Ecto neural progenitor cell (in vitro differentiated cells): Measurements from ENCODE around the gene AGTRAP.

Experiments
- DNase-seq: peaks from one replicate; pipeline ENCODE4 v3.0.0-alpha.2; 2018; ENCODE audit warnings: low spot score

AGTRAP gene

GRCh38 chr1:11736746-11737639 lies 1.1 kb downstream of the AGTRAP start:
- peak; percentile 42 for DNase-seq

DNA sequence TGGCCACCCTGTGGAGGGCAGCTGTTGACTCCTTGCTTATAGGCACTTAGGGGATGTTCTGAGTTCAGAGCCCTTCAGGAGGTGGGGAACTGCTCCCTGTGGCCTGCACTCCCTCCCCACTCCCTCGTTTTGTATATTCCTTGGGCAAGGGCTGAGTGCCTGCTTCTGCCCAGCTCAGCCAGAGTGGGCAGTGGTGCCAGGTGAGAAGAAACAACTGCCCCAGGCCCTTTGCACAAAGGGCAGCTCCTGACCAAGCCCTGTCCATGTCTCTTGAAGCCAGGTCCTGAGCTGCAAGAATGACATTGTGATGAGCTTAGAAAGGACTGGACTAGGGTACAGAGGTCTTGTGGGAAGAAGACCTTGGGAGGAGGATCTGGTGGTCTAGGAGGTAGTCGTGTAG lies 2.2 kb downstream of the AGTRAP start:
- peak; percentile 36 for DNase-seq

DNA sequence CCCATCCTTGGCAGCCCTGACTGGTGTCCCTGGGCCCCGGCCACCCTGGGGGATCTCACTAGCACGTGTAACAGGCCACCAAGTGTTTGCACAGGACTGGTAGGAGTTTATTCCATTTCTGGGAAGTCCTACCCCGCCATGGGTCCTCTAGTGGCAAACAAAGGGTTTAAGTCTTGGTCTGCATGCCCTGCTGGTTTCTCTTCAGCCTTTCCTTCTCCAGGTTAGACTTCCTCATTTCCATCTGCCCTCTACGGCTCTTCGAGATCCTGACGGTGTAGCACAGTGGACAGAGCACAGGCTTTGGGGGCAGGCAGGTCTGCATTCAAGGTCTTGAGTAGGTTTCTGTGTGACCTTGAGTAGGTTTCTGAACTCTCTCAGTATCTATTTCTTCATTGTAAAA lies 2.8 kb downstream of the AGTRAP start:
- no peak for DNase-seq

GRCh38 chr1:11740258-11741192 lies 4.6 kb downstream of the AGTRAP start:
- DNase-seq, result no peak

DNA sequence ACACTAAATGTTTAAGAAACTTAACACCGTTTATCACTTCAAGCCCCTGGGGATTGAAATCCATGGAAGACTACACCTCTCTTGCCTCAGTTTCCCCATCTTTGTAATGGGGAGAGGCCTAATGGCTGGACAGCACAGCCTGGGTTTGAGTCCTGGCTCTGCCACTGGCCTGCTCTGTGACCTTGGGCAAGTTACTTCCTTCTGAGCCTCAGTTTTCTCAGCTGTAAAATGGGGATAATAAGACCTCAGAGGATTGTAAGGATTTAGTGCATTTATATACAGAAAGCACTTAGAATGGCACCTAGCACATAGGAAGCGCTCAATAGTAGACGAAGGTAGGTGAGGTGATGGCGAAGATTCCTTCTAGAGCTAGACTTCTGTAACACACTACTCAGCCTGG lies 5.5 kb downstream of the AGTRAP start:
- DNase-seq, result no peak

- peak; percentile 42 for DNase-seq
Measured at GRCh38 chr1:11741919-11742558, 6.1 kb downstream of the AGTRAP start.

GRCh38 chr1:11744287-11744686 lies 8.4 kb downstream of the AGTRAP start:
- DNase-seq, result no peak

DNA sequence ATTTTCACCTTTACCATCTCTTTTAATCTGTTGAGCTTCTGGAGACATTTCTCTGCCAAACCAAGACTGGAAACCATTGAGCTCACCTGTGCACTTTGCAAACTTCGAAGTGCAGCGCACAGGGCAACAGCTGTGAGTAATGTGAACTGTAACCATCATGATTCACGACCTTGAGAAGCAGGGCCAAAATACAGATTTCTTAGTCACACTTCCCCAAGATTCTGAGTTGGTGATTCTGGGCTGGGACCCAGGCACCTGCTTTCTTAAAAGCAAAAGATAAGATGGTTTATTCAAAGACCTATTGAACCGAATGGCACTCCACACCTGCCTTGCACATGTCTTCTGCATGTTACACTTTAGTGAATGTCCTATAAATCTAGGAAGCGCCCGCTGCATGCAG lies 10.2 kb downstream of the AGTRAP start:
- DNase-seq, result no peak

GRCh38 chr1:11746795-11747487 lies 11.0 kb downstream of the AGTRAP start:
- no peak for DNase-seq

DNA sequence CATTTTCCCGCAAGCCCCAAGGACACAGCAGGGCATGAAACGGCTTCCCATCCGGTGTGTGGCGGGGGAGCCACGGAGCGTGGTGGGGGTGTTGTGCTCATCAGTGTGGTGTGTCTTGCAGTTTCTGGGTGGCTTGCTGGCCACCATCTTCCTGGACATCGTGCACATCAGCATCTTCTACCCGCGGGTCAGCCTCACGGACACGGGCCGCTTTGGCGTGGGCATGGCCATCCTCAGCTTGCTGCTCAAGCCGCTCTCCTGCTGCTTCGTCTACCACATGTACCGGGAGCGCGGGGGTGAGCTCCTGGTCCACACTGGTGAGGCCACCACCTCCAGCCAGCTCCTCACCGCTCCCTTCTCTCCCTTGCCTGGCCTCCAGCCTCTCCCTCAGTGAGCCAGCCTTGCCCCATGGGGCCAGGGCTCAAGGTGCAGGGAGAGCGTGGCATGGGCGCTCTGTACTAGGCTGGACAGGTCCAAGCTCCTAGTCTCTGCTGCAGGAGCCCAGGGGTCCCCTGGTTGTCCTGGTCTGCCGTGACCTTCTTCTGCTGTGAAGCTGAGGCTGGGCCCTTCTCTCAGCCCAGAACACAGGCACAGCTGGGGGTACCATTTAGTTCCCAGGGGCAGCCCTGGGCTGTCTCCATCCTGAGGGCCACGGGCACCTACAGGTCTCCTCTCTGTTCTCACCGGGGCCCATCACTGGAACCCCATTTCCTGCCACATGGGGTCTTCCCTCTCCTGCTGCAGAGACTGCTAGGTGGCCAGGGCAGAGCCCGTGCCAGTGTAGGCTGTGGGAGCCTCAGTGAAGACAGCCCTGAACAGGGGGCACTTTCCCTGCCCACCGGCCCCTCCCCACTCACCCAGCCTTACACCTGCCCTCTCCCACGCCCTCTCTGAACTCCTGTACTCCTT lies 12.6 kb downstream of the AGTRAP start:
- no peak for DNase-seq

- DNase-seq, result no peak
Measured at GRCh38 chr1:11749203-11749689, 13.3 kb downstream of the AGTRAP start.

GRCh38 chr1:11749996-11750395 lies 14.1 kb downstream of the AGTRAP start:
- no peak for DNase-seq

- no peak for DNase-seq
Measured at GRCh38 chr1:11751087-11751486, 15.2 kb downstream of the AGTRAP start.

- DNase-seq, result peak; percentile 58
Measured at GRCh38 chr1:11752359-11753088, 16.6 kb downstream of the AGTRAP start.

- no peak for DNase-seq
Measured at GRCh38 chr1:11753555-11754208, 17.7 kb downstream of the AGTRAP start.

DNA sequence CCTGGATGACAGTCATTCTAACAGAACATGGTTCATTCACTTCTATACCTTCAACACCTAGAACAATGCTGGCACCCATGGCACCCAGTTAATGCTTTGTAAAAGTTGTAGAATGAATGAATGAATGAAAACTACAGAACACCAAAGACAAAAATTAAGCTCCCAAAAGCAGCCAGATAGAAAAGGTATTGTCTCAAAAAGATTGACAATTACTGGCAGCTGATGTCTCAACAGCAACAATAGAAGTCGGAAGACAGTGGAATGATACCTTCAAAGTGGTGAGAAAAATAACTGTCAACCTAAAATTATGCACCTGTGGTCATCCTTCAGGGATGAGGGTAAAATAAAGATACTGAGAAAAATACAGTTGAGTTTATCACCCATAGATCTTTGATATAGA lies 21.1 kb downstream of the AGTRAP start:
- no peak for DNase-seq

DNA sequence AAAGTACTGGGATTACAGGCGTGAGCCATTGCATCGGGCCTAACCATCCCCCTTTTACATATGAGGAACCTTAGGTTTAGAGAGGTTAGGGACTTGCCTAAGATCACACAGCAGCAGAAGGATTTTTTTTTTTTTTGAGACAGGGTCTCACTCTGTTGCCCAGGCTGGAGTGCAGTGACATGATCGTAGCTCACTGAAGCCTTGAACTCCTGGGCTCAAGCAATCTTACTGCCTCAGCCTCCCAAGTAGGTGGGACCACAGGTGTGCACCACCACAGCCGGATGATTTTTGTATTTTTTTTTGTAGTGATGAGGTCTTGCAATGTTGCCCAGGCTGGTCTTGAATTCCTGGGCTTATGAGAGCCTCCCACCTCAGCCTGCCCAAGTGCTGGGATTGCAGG lies 23.9 kb downstream of the AGTRAP start:
- no peak for DNase-seq

GRCh38 chr1:11761285-11761684 lies 25.3 kb downstream of the AGTRAP start:
- no peak for DNase-seq

- no peak for DNase-seq
Measured at GRCh38 chr1:11761988-11762406, 26.1 kb downstream of the AGTRAP start, which contains the start of gene C1orf167. Gene C1orf167 (plus strand): TSS chr1:11762193. CDS start chr1:11764401, 2,208 bp downstream.
